ENCODE data around the gene RGS6. TPM values are rescaled to one million over a fixed set of nuclear protein-coding genes. Genes with fewer than 3 reads are reported as not detected.

The RGS6 gene
- total RNA-seq, 1 experiment from 2014 or later, result not detected

- H3K79me2 ChIP-seq (ENCODE audit: low read length), result no peaks in the 10 kb centered on the region
- no peak overlapping the region for H3K27ac ChIP-seq (ENCODE audit: low read length)
- no peaks in the 10 kb centered on the region for H3F3A ChIP-seq (ENCODE audit: low read length, unreplicated experiment)
- ATAC-seq (no peak), DNase-seq (no peak)
- no peaks in the 10 kb centered on the region for H3K4me1 ChIP-seq (ENCODE audit: insufficient read depth, low read length)
- H3K9ac ChIP-seq (ENCODE audit: low read length), result no peak overlapping the region
- H3K27me3 ChIP-seq (ENCODE audit: low read length), result peaks cover 12% of the 10 kb centered on the region; the same call in 1 of the 2 replicates
- TF ChIP-seq EZH2phosphoT487 (IDR thresholded peaks at IDR 0.05; ENCODE audit: borderline replicate concordance, low read length) (no peak), EZH2 (IDR thresholded peaks at IDR 0.05; ENCODE audit: low read length, unreplicated experiment) (no peak), CTCF (conservative IDR thresholded peaks at IDR 0.05; ENCODE audit: low read depth, low read length) (no peak)
- H3K4me3 ChIP-seq (ENCODE audit: low read length), result no peak overlapping the region
- no peaks in the 10 kb centered on the region for H3K36me3 ChIP-seq (ENCODE audit: low read depth, low read length)
- intact Hi-C loops (cut with micrococcal nuclease), result no loop called here
- H3K4me2 ChIP-seq (ENCODE audit: low read length), result no peak overlapping the region
- H4K20me1 ChIP-seq (ENCODE audit: low read length), result no peaks in the 10 kb centered on the region
- H3K9me3 ChIP-seq (ENCODE audit: low read length), result peaks cover 4% of the 10 kb centered on the region; the same call in 1 of the 2 replicates
- ChIA-PET POLR2A (ENCODE audit: unreplicated experiment) (no interaction called here), CTCF (no interaction called here)
- BruUV-seq (replicated peaks), result no TSS peak
- no peaks in the 10 kb centered on the region for H3K9me2 ChIP-seq (replicated peaks; ENCODE audit: low read length)
- no peak overlapping the region for H2AFZ ChIP-seq (ENCODE audit: low read length)
Measured at GRCh38 chr14:72254937-72255472, 322.8 kb downstream of the RGS6 start.

DNA sequence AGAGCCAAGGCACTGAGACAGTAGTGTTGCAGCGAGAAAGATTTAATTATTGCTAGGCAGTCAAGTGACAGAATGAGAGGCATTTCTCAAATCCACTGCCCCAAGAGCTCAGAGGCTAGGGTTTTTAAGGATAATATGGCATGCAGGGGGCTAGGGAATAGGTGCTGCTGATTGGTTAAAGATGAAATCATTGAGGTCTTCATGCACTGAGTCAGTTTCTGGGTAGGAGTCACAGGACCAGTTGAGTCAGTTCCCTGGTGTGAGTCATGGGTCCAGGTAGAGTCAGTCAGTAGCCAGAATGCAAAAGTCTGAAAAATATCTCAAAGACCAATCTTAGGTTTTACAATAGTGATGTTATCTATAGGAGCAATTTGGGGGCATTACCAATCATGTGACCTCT, 323.8 kb downstream of the RGS6 start:
- Histone ChIP-seq H3K4me3 (ENCODE audit: low read length) (no peak overlapping the region), H3K4me2 (ENCODE audit: low read length) (no peak overlapping the region), H2AFZ (ENCODE audit: low read length) (no peak overlapping the region), H3K9me3 (ENCODE audit: low read length) (peaks cover 4% of the 10 kb centered on the region; the same call in 1 of the 2 replicates), H3K27ac (ENCODE audit: low read length) (no peak overlapping the region), H3K79me2 (ENCODE audit: low read length) (no peaks in the 10 kb centered on the region), H3K9ac (ENCODE audit: low read length) (no peak overlapping the region), H3K4me1 (ENCODE audit: insufficient read depth, low read length) (no peaks in the 10 kb centered on the region), H3F3A (ENCODE audit: low read length, unreplicated experiment) (no peaks in the 10 kb centered on the region), H3K9me2 (replicated peaks; ENCODE audit: low read length) (no peaks in the 10 kb centered on the region), H4K20me1 (ENCODE audit: low read length) (no peaks in the 10 kb centered on the region), H3K27me3 (ENCODE audit: low read length) (peaks cover 16% of the 10 kb centered on the region; the same call in 1 of the 2 replicates), H3K36me3 (ENCODE audit: low read depth, low read length) (no peaks in the 10 kb centered on the region)
- no TSS peak for BruUV-seq (replicated peaks)
- intact Hi-C loops (cut with micrococcal nuclease), result no loop called here
- no peak for ATAC-seq
- CTCF ChIA-PET, result no interaction called here
- no peak for TF ChIP-seq EZH2 (IDR thresholded peaks at IDR 0.05; ENCODE audit: low read length, unreplicated experiment)
- no peak for TF ChIP-seq CTCF (conservative IDR thresholded peaks at IDR 0.05; ENCODE audit: low read depth, low read length)
- TF ChIP-seq EZH2phosphoT487 (IDR thresholded peaks at IDR 0.05; ENCODE audit: borderline replicate concordance, low read length), result no peak
- peak; percentile 19 for DNase-seq
- POLR2A ChIA-PET (ENCODE audit: unreplicated experiment), result no interaction called here

GRCh38 chr14:72261068-72261467, 328.8 kb downstream of the RGS6 start:
- Histone ChIP-seq H3K4me1 (ENCODE audit: insufficient read depth, low read length) (no peaks in the 10 kb centered on the region), H3K9me2 (replicated peaks; ENCODE audit: low read length) (no peaks in the 10 kb centered on the region), H3K36me3 (ENCODE audit: low read depth, low read length) (no peaks in the 10 kb centered on the region), H3K9me3 (ENCODE audit: low read length) (peaks cover under 1% of the 10 kb centered on the region; the same call in 1 of the 2 replicates), H3K79me2 (ENCODE audit: low read length) (no peaks in the 10 kb centered on the region), H3F3A (ENCODE audit: low read length, unreplicated experiment) (no peaks in the 10 kb centered on the region), H3K27ac (ENCODE audit: low read length) (no peak overlapping the region), H3K27me3 (ENCODE audit: low read length) (peaks cover 31% of the 10 kb centered on the region), H2AFZ (ENCODE audit: low read length) (no peak overlapping the region), H4K20me1 (ENCODE audit: low read length) (no peaks in the 10 kb centered on the region), H3K9ac (ENCODE audit: low read length) (no peak overlapping the region), H3K4me3 (ENCODE audit: low read length) (no peak overlapping the region), H3K4me2 (ENCODE audit: low read length) (no peak overlapping the region)
- CTCF ChIA-PET, result no interaction called here
- no TSS peak for BruUV-seq (replicated peaks)
- intact Hi-C loops (cut with micrococcal nuclease), result no loop called here
- ATAC-seq (no peak), DNase-seq (no peak)
- POLR2A ChIA-PET (ENCODE audit: unreplicated experiment), result no interaction called here
- TF ChIP-seq CTCF (conservative IDR thresholded peaks at IDR 0.05; ENCODE audit: low read depth, low read length) (no peak), EZH2 (IDR thresholded peaks at IDR 0.05; ENCODE audit: low read length, unreplicated experiment) (no peak), EZH2phosphoT487 (IDR thresholded peaks at IDR 0.05; ENCODE audit: borderline replicate concordance, low read length) (no peak)
